GM23338 (cell line): Measurements from ENCODE around the gene SEC61A1. TPM values are rescaled to one million over a fixed set of nuclear protein-coding genes. Genes with fewer than 3 reads are reported as not detected.

ENCODE experiments used
- ATAC-seq: fragments of 200-7000 bp; cut with Tn5 transposase; 3 replicates; pipeline ENCODE4 v1.9.1; 2020
- DNase-seq: peaks from one replicate; pipeline ENCODE4 v3.0.0-alpha.2; 2015; ENCODE audit warnings: low spot score
- H2AFZ ChIP-seq: fragments of 200-600 bp; sonication (generic); 2 replicates; pipeline ENCODE4 v1.8.0; 2016; ENCODE audit warnings: antibody characterized with exemption, mild to moderate bottlenecking, moderate library complexity
- H3F3A ChIP-seq: fragments of 200-600 bp; sonication (generic); replicated peaks from 2 replicates; pipeline ENCODE4 v1.8.0; 2017; ENCODE audit warnings: antibody characterized with exemption, mixed run types, low read depth
- H3K27ac ChIP-seq: fragments of 200-600 bp; sonication (generic); 2 replicates; pipeline ENCODE4 v1.6.1; 2016; ENCODE audit warnings: low read depth
- H3K27me3 ChIP-seq: fragments of 200-600 bp; sonication (generic); 2 replicates; pipeline ENCODE4 v1.8.0; 2016; ENCODE audit warnings: mild to moderate bottlenecking, mixed run types, moderate library complexity; ENCODE audit not compliant: insufficient read depth
- H3K36me3 ChIP-seq: fragments of 200-600 bp; sonication (generic); 2 replicates; pipeline ENCODE4 v1.8.0; 2016; ENCODE audit warnings: mild to moderate bottlenecking; ENCODE audit not compliant: insufficient read depth
- H3K4me1 ChIP-seq: fragments of 200-600 bp; sonication (generic); 2 replicates; pipeline ENCODE4 v1.8.0; 2016; ENCODE audit warnings: mild to moderate bottlenecking, moderate library complexity; ENCODE audit not compliant: insufficient read depth
- H3K4me2 ChIP-seq: fragments of 200-600 bp; sonication (generic); 2 replicates; pipeline ENCODE4 v1.7.1; 2017; ENCODE audit warnings: mixed run types
- H3K4me3 ChIP-seq: fragments of 200-600 bp; sonication (generic); 2 replicates; pipeline ENCODE4 v1.6.1; 2016; ENCODE audit warnings: mixed run types
- H3K79me2 ChIP-seq: fragments of 200-600 bp; sonication (generic); replicated peaks from 2 replicates; pipeline ENCODE4 v1.8.0; 2017; ENCODE audit warnings: mild to moderate bottlenecking; ENCODE audit not compliant: insufficient read depth
- H3K9me2 ChIP-seq: fragments of 200-600 bp; sonication (generic); 2 replicates; pipeline ENCODE4 v1.8.0; 2017; ENCODE audit not compliant: insufficient read depth
- H4K20me1 ChIP-seq: fragments of 200-600 bp; sonication (generic); replicated peaks from 2 replicates; pipeline ENCODE4 v1.8.0; 2017; ENCODE audit warnings: mild to moderate bottlenecking; ENCODE audit not compliant: insufficient read depth
- H3K27ac Mint-ChIP-seq: 2 replicates; pipeline ENCODE4 v1.8.0; 2020; ENCODE audit warnings: inconsistent platforms, mild to moderate bottlenecking, moderate library complexity, mixed read lengths
- H3K27me3 Mint-ChIP-seq: 3 replicates; pipeline ENCODE4 v1.8.0; 2022; ENCODE audit warnings: low read depth, mild to moderate bottlenecking, moderate library complexity, mixed read lengths, inconsistent platforms; ENCODE audit not compliant: insufficient read depth, poor library complexity
- H3K36me3 Mint-ChIP-seq: 3 replicates; pipeline ENCODE4 v1.8.0; 2021; ENCODE audit warnings: low read depth, mild to moderate bottlenecking, inconsistent platforms, moderate library complexity, mixed read lengths
- H3K4me1 Mint-ChIP-seq: 3 replicates; pipeline ENCODE4 v1.8.0; 2020; ENCODE audit warnings: mild to moderate bottlenecking, inconsistent platforms, mixed read lengths
- H3K4me3 Mint-ChIP-seq: 3 replicates; pipeline ENCODE4 v1.8.0; 2021; ENCODE audit warnings: moderate library complexity, mild to moderate bottlenecking, inconsistent platforms, mixed read lengths
- H3K9me3 Mint-ChIP-seq: 3 replicates; pipeline ENCODE4 v1.8.0; 2020; ENCODE audit warnings: moderate library complexity, mild to moderate bottlenecking, inconsistent platforms, mixed read lengths
- CTCF ChIP-seq, 2 experiments: fragments of 200-600 bp in 1 of 2; sonication (generic) in 1 of 2; conservative IDR thresholded peaks; 2 replicates each; pipeline versions ENCODE4 v1.5.1 to v1.6.1; 2016 to 2017; ENCODE audit warnings: antibody characterized with exemption in 2 of 2, low read depth in 2 of 2, mild to moderate bottlenecking in 2 of 2, moderate library complexity in 1 of 2
- ETS1 ChIP-seq: IDR thresholded peaks from 2 replicates; pipeline ENCODE4 v1.6.1; 2016; ENCODE audit warnings: antibody characterized with exemption
- EZH2 ChIP-seq: fragments of 200-600 bp; sonication (generic); IDR thresholded peaks from one replicate; pipeline ENCODE4 v1.8.0; 2017; ENCODE audit warnings: antibody characterized with exemption, mild to moderate bottlenecking, low read depth; ENCODE audit not compliant: unreplicated experiment
- EZH2phosphoT487 ChIP-seq: fragments of 200-600 bp; sonication (generic); IDR thresholded peaks from one replicate; pipeline ENCODE4 v1.8.1; 2018; ENCODE audit warnings: antibody characterized with exemption; ENCODE audit not compliant: unreplicated experiment
- JUNB ChIP-seq: IDR thresholded peaks from one replicate; pipeline ENCODE4 v1.6.1; 2016; ENCODE audit warnings: antibody characterized with exemption; ENCODE audit not compliant: unreplicated experiment
- NANOG ChIP-seq: IDR thresholded peaks from 2 replicates; pipeline ENCODE4 v1.6.1; 2016; ENCODE audit warnings: antibody characterized with exemption, borderline replicate concordance
- POLR2AphosphoS5 ChIP-seq: IDR thresholded peaks from 2 replicates; pipeline ENCODE4 v1.6.1; 2016; ENCODE audit warnings: antibody characterized with exemption, low read depth
- STAT1 ChIP-seq: IDR thresholded peaks from one replicate; pipeline ENCODE4 v1.6.1; 2016; ENCODE audit warnings: antibody characterized with exemption; ENCODE audit not compliant: unreplicated experiment
- ZNF114 ChIP-seq: fragments of 250-450 bp; sonication (Bioruptor Pico); IDR thresholded peaks from 2 replicates; pipeline ENCODE4 v1.5.0; 2020; ENCODE audit warnings: mild to moderate bottlenecking, moderate library complexity
- ZNF331 ChIP-seq: fragments of 250-450 bp; sonication (Bioruptor Pico); IDR thresholded peaks from 2 replicates; pipeline ENCODE4 v1.5.0; 2020; ENCODE audit warnings: low read depth, mild to moderate bottlenecking, moderate library complexity
- polyA plus RNA-seq: library from polyadenylated mRNA; unstranded; fragments of >200 nt; fragmentation: Nextera tagmentation; extraction: Ambion mirVana; gene quantifications from 2 replicates; pipeline ENCODE4 v1.2.1, GENCODE V29; 2016
- total RNA-seq: library from RNA; depleted of rRNA; stranded (reverse); fragments of >200 nt; shearing (Covaris generic); gene quantifications from 2 replicates; pipeline ENCODE4 v1.2.3, GENCODE V29; 2014
- TF ChIP-seq, protein P1 (sequence below): IDR thresholded peaks from one replicate; pipeline ENCODE4 v1.6.1; 2018; ENCODE audit warnings: antibody characterized with exemption; ENCODE audit not compliant: unreplicated experiment

The SEC61A1 gene
- total and polyA plus RNA-seq, 2 experiments from 2014 or later, result 44.8 to 184 TPM

DNA sequence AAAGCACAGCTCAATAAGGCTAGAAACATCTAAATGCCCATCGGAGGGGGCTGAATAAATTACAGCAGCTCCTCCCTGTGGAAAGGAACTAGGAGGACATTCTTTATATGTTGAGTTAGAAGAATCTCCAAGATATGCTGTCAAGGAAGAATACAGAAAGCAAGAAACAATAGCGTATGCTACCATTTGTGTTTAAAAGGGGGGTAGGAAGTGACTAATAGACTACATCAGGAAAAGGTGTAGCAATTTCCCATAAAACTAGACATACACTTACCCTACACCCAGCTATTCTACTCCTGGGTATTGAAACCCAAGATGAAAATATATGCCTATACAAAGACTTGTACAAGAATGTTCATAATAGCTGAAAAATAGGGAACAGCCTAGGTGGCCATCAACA lies 21.6 kb downstream of the SEC61A1 start:
- no peak overlapping the region for H3K4me3 ChIP-seq
- peaks cover 17% of the 10 kb centered on the region for H4K20me1 ChIP-seq
- H3F3A ChIP-seq, result 0 out of 2 replicates have a peak, but pooled peaks cover 4% of the 10 kb centered on the region
- no peak for ATAC-seq
- no peak overlapping the region for H3K27ac ChIP-seq
- Mint-ChIP-seq H3K4me3 (no peak overlapping the region), H3K27me3 (peaks cover 16% of the 10 kb centered on the region), H3K36me3 (peaks cover 33% of the 10 kb centered on the region), H3K27ac (no peak overlapping the region), H3K4me1 (peaks cover 12% of the 10 kb centered on the region), H3K9me3 (no peaks in the 10 kb centered on the region)
- no peaks in the 10 kb centered on the region for H3K9me2 ChIP-seq
- TF ChIP-seq EZH2 (no peak), CTCF (conservative IDR thresholded peaks at IDR 0.05; ENCODE audit: low read depth in 2 of 2) (no peak), POLR2AphosphoS5 (no peak), ZNF114 (CRISPR knock-in tag) (no peak), JUNB (no peak), EZH2phosphoT487 (no peak)
- H2AFZ ChIP-seq, result no peak overlapping the region
- no peaks in the 10 kb centered on the region for H3K27me3 ChIP-seq
- H3K36me3 ChIP-seq, result peaks cover 22% of the 10 kb centered on the region
- H3K4me2 ChIP-seq, result no peak overlapping the region
- DNase-seq, result no peak
- H3K4me1 ChIP-seq, result peaks cover 15% of the 10 kb centered on the region; the same call in 1 of the 2 replicates
- no peaks in the 10 kb centered on the region for H3K79me2 ChIP-seq

- H4K20me1 ChIP-seq, result peaks cover 17% of the 10 kb centered on the region
- H3K4me3 ChIP-seq, result peak overlapping the region; percentile 68
- H3K27me3 ChIP-seq, result no peaks in the 10 kb centered on the region
- H3K4me3 Mint-ChIP-seq, result peak overlapping the region; percentile 84
- no peak overlapping the region for H2AFZ ChIP-seq
- no peaks in the 10 kb centered on the region for H3K9me2 ChIP-seq
- peaks cover 11% of the 10 kb centered on the region; the same call in 1 of the 2 replicates for H3K36me3 ChIP-seq
- TF ChIP-seq EZH2phosphoT487, result no peak
- TF ChIP-seq, protein P1, sequence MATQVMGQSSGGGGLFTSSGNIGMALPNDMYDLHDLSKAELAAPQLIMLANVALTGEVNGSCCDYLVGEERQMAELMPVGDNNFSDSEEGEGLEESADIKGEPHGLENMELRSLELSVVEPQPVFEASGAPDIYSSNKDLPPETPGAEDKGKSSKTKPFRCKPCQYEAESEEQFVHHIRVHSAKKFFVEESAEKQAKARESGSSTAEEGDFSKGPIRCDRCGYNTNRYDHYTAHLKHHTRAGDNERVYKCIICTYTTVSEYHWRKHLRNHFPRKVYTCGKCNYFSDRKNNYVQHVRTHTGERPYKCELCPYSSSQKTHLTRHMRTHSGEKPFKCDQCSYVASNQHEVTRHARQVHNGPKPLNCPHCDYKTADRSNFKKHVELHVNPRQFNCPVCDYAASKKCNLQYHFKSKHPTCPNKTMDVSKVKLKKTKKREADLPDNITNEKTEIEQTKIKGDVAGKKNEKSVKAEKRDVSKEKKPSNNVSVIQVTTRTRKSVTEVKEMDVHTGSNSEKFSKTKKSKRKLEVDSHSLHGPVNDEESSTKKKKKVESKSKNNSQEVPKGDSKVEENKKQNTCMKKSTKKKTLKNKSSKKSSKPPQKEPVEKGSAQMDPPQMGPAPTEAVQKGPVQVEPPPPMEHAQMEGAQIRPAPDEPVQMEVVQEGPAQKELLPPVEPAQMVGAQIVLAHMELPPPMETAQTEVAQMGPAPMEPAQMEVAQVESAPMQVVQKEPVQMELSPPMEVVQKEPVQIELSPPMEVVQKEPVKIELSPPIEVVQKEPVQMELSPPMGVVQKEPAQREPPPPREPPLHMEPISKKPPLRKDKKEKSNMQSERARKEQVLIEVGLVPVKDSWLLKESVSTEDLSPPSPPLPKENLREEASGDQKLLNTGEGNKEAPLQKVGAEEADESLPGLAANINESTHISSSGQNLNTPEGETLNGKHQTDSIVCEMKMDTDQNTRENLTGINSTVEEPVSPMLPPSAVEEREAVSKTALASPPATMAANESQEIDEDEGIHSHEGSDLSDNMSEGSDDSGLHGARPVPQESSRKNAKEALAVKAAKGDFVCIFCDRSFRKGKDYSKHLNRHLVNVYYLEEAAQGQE, result no peak
- TF ChIP-seq NANOG, result no peak
- TF ChIP-seq CTCF (conservative IDR thresholded peaks at IDR 0.05; ENCODE audit: low read depth in 2 of 2), result no peak
- no peak for TF ChIP-seq JUNB
- TF ChIP-seq ZNF331 (CRISPR knock-in tag), result no peak
- no peak for TF ChIP-seq ZNF114 (CRISPR knock-in tag)
- TF ChIP-seq STAT1, result no peak
- TF ChIP-seq ETS1, result no peak
- peaks cover 12% of the 10 kb centered on the region for H3K4me1 Mint-ChIP-seq
- DNase-seq (no peak), ATAC-seq (peak; percentile 36)
- peaks cover 29% of the 10 kb centered on the region for H3K36me3 Mint-ChIP-seq
- peaks cover 15% of the 10 kb centered on the region for H3K27me3 Mint-ChIP-seq
- H3K27ac ChIP-seq, result peak overlapping the region; percentile 45; the same call in 1 of the 2 replicates
- H3K4me1 ChIP-seq, result peaks cover 15% of the 10 kb centered on the region; the same call in 1 of the 2 replicates
- H3K9me3 Mint-ChIP-seq, result no peaks in the 10 kb centered on the region
- peak overlapping the region; percentile 93 for H3K4me2 ChIP-seq
- H3F3A ChIP-seq, result 0 out of 2 replicates have a peak, but pooled peaks cover 4% of the 10 kb centered on the region
- H3K79me2 ChIP-seq, result no peaks in the 10 kb centered on the region
- 0 out of 2 replicates have a peak overlapping the region, but pooled peaks have one; percentile 81 for H3K27ac Mint-ChIP-seq
Observed at GRCh38 chr3:128074851-128075521, 22.7 kb downstream of the SEC61A1 start.
